Medulla oblongata (tissue), 1 donor: ENCODE measurements around the gene BMF.

Experiments used
- DNase-seq: peaks from one replicate; pipeline ENCODE4 v3.0.0-alpha.2; 2015; ENCODE audit errors: extremely low spot score

The BMF gene

GRCh38 chr15:40103864-40104271 lies 4.8 kb downstream of the BMF start:
- no peak for DNase-seq

GRCh38 chr15:40102897-40103858 lies 5.5 kb downstream of the BMF start:
- peak; percentile 87 for DNase-seq

GRCh38 chr15:40100947-40101905 lies 7.5 kb downstream of the BMF start:
- no peak for DNase-seq

- no peak for DNase-seq
Observed at GRCh38 chr15:40100123-40100946, 8.3 kb downstream of the BMF start.

- DNase-seq: peak; percentile 90
Observed at GRCh38 chr15:40098489-40099261, 10.0 kb downstream of the BMF start.

GRCh38 chr15:40097968-40098476 lies 10.7 kb downstream of the BMF start:
- peak; percentile 54 for DNase-seq

- no peak for DNase-seq
Observed at GRCh38 chr15:40097096-40097967, 11.3 kb downstream of the BMF start.

- DNase-seq: no peak
Observed at GRCh38 chr15:40096094-40096891, 12.4 kb downstream of the BMF start.

- no peak for DNase-seq
Observed at GRCh38 chr15:40095371-40096093, 13.1 kb downstream of the BMF start.

- no peak for DNase-seq
Observed at GRCh38 chr15:40094156-40094555, 14.5 kb downstream of the BMF start.

GRCh38 chr15:40092979-40093869 lies 15.5 kb downstream of the BMF start:
- DNase-seq: no peak

GRCh38 chr15:40092256-40092978 lies 16.3 kb downstream of the BMF start:
- no peak for DNase-seq

GRCh38 chr15:40091861-40092255 lies 16.8 kb downstream of the BMF start:
- DNase-seq: no peak

GRCh38 chr15:40090774-40091455 lies 17.8 kb downstream of the BMF start:
- no peak for DNase-seq

- DNase-seq: no peak
Observed at GRCh38 chr15:40088929-40089755, 19.5 kb downstream of the BMF start.
